ENCODE data around the gene RANBP3L.
"Not testable (repeated sequence)": the region's sequence is repeated elsewhere in the genome, so short reads cannot be mapped to it uniquely, and the experiment has no call there.

RANBP3L gene

GRCh38 chr5:36200513-36200912 is 101.2 kb downstream of the RANBP3L start:
- Histone ChIP-seq H3K27ac (ENCODE audit: low read depth, low read length) (no peak overlapping the region), H3K4me3 (ENCODE audit: insufficient read depth, low read length, poor library complexity, severe bottlenecking) (no peak overlapping the region), H3F3A (ENCODE audit: insufficient read depth) (no peaks in the 10 kb centered on the region), H3K79me2 (ENCODE audit: insufficient read depth, low read length) (no peaks in the 10 kb centered on the region), H3K9me3 (ENCODE audit: insufficient read depth, low read length) (no peaks in the 10 kb centered on the region), H4K20me1 (ENCODE audit: low read depth, low read length) (no peaks in the 10 kb centered on the region), H3K4me2 (ENCODE audit: low read depth, low read length, poor library complexity, severe bottlenecking) (no peak overlapping the region), H3K36me3 (ENCODE audit: low read length) (no peaks in the 10 kb centered on the region), H3K9me2 (replicated peaks; ENCODE audit: insufficient read depth, low read length) (no peaks in the 10 kb centered on the region), H2AFZ (ENCODE audit: low read depth, low read length, severe bottlenecking) (no peak overlapping the region), H3K27me3 (ENCODE audit: low read length) (no peaks in the 10 kb centered on the region), H3K9ac (ENCODE audit: low read length) (no peak overlapping the region)
- TF ChIP-seq, protein P1, sequence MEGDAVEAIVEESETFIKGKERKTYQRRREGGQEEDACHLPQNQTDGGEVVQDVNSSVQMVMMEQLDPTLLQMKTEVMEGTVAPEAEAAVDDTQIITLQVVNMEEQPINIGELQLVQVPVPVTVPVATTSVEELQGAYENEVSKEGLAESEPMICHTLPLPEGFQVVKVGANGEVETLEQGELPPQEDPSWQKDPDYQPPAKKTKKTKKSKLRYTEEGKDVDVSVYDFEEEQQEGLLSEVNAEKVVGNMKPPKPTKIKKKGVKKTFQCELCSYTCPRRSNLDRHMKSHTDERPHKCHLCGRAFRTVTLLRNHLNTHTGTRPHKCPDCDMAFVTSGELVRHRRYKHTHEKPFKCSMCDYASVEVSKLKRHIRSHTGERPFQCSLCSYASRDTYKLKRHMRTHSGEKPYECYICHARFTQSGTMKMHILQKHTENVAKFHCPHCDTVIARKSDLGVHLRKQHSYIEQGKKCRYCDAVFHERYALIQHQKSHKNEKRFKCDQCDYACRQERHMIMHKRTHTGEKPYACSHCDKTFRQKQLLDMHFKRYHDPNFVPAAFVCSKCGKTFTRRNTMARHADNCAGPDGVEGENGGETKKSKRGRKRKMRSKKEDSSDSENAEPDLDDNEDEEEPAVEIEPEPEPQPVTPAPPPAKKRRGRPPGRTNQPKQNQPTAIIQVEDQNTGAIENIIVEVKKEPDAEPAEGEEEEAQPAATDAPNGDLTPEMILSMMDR (IDR thresholded peaks at IDR 0.05; ENCODE audit: insufficient read depth, low read length, poor library complexity, severe bottlenecking), result no peak
- no peak for TF ChIP-seq EZH2phosphoT487 (conservative IDR thresholded peaks at IDR 0.05; ENCODE audit: low read length)

DNA sequence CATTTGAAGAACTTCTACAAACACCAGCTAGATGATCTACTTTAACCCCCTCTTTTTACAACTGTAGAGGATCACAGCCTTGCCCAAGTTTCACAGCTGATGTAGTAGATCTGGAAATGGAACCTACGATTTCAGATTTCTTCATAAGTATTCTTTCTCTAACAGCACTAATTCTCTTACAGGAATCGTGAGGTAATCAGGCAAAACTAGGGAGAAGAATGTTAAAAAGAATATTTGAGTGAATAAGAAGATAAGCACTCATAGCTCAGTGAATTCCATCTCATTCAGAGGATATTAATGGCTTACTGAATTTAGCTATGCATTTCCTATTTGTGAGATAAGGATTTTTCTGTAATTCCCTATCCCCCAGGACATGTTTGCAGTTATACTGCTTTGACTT is 102.1 kb downstream of the RANBP3L start:
- Histone ChIP-seq H3K9ac (ENCODE audit: low read length) (no peak overlapping the region), H3K27ac (ENCODE audit: low read depth, low read length) (no peak overlapping the region), H3K9me3 (ENCODE audit: insufficient read depth, low read length) (no peaks in the 10 kb centered on the region), H3K4me3 (ENCODE audit: insufficient read depth, low read length, poor library complexity, severe bottlenecking) (no peak overlapping the region), H3K36me3 (ENCODE audit: low read length) (0 out of 2 replicates have a peak, but pooled peaks cover 3% of the 10 kb centered on the region), H3F3A (ENCODE audit: insufficient read depth) (no peaks in the 10 kb centered on the region; the same call in 1 of the 2 replicates), H3K27me3 (ENCODE audit: low read length) (no peaks in the 10 kb centered on the region), H3K4me2 (ENCODE audit: low read depth, low read length, poor library complexity, severe bottlenecking) (no peak overlapping the region), H2AFZ (ENCODE audit: low read depth, low read length, severe bottlenecking) (no peak overlapping the region), H3K79me2 (ENCODE audit: insufficient read depth, low read length) (no peaks in the 10 kb centered on the region), H4K20me1 (ENCODE audit: low read depth, low read length) (no peaks in the 10 kb centered on the region), H3K9me2 (replicated peaks; ENCODE audit: insufficient read depth, low read length) (no peaks in the 10 kb centered on the region)
- TF ChIP-seq, protein P1 (IDR thresholded peaks at IDR 0.05; ENCODE audit: insufficient read depth, low read length, poor library complexity, severe bottlenecking), result no peak
- no peak for TF ChIP-seq EZH2phosphoT487 (conservative IDR thresholded peaks at IDR 0.05; ENCODE audit: low read length)

- not testable (repeated sequence) for H3K9me3 ChIP-seq (ENCODE audit: insufficient read depth, low read length); H4K20me1 ChIP-seq (ENCODE audit: low read depth, low read length); H3K27me3 ChIP-seq (ENCODE audit: low read length); H3K79me2 ChIP-seq (ENCODE audit: insufficient read depth, low read length); H3F3A ChIP-seq (ENCODE audit: insufficient read depth); H3K9ac ChIP-seq (ENCODE audit: low read length); H3K4me2 ChIP-seq (ENCODE audit: low read depth, low read length, poor library complexity, severe bottlenecking); H3K36me3 ChIP-seq (ENCODE audit: low read length); H2AFZ ChIP-seq (ENCODE audit: low read depth, low read length, severe bottlenecking); H3K27ac ChIP-seq (ENCODE audit: low read depth, low read length); H3K4me3 ChIP-seq (ENCODE audit: insufficient read depth, low read length, poor library complexity, severe bottlenecking); H3K9me2 ChIP-seq (replicated peaks; ENCODE audit: insufficient read depth, low read length)
Measured at GRCh38 chr5:36198783-36199182, 102.9 kb downstream of the RANBP3L start.

Data from SU-DHL-6 (cell line).